ENCODE results near the gene HEATR9. TPM values are rescaled to one million over a fixed set of nuclear protein-coding genes. Genes with fewer than 3 reads are reported as not detected.
"Not testable (repeated sequence)": the region's sequence is repeated elsewhere in the genome, so short reads cannot be mapped to it uniquely, and the experiment has no call there.

HEATR9 gene
- total RNA-seq, 1 donor from 2014 or later, result not detected

GRCh38 chr17:35898283-35899070 lies 29.8 kb upstream of the HEATR9 start:
- peaks cover 3% of the 10 kb centered on the region for H3K9me3 Mint-ChIP-seq
- no peaks in the 10 kb centered on the region for H3K27me3 Mint-ChIP-seq (ENCODE audit: low read depth)
- H3K27ac Mint-ChIP-seq (ENCODE audit: unreplicated experiment), result no peak overlapping the region
- TF ChIP-seq CTCF (conservative IDR thresholded peaks at IDR 0.05), result no peak
- H3K4me1 Mint-ChIP-seq, result no peaks in the 10 kb centered on the region
- no peak for DNase-seq (ENCODE audit: low read depth, low spot score)
- no peaks in the 10 kb centered on the region for H3K36me3 Mint-ChIP-seq (ENCODE audit: low read depth)
- H3K4me3 Mint-ChIP-seq, result no peak overlapping the region

DNA sequence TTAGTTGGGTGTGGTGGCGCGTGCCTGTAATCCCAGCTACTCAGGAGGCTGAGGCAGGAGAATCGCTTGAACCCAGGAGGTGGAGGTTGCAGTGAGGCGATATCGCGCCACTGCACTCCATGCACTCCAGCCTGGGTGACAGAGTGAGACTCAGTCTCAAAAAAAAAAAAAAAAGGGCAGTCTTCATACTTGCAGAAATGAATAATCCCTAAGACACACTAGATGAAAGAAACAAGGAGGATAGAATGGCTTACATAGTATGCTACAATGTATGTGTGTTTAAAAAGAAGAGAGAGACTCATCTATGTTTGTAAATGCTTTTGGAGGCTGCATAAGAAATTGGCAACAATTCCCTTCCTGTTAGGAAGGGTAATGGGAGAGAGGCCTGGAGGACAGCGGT lies 29.1 kb upstream of the HEATR9 start:
- DNase-seq (ENCODE audit: low read depth, low spot score); H3K36me3 Mint-ChIP-seq (ENCODE audit: low read depth); H3K4me3 Mint-ChIP-seq; H3K9me3 Mint-ChIP-seq; H3K27me3 Mint-ChIP-seq (ENCODE audit: low read depth); H3K4me1 Mint-ChIP-seq: not testable (repeated sequence)
- H3K27ac Mint-ChIP-seq (ENCODE audit: unreplicated experiment), result peak overlapping the region; percentile 12

DNA sequence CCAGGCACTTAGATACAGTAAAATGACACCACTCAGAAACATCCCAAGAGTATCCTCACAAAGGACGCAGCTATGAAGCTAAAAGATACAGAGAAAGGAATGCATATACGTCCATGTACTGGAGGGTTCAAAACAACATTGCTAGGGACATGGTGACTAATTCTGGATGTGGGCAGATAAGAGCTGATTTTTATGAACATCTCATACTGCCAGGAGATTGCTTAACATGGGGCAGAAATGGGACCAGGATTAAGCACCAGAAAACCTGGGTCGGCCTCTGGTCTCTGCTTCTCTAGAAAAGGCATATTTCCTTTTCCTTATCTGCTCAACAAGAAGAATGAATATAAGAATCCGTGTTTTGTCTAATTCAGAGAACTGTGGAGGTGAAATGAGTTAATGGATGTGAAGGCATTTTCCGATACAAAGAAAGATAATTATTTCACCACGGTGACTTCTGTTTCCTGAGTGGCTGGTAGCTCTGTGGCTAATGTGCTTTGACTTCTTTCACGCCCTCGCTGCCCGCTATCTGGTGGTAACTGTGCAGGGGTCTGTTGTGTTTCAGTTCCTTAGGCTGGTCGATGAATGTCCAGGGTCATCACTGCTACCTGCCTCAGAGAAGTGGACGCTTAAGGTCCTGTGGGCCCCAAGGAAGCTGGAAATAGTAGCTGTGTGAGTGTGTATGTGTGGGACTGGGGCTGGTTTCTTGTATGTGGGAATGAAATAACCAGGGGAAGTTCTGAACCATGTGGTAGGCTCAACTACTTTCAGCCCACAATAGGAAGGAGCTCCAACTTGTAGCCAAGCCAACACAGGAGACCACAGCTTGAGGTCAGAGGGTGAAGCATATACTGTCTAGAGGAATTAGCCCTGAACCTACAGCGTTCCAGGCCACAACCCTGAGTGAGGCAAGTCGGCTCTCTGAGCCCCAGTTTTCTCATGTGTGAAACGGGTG lies 27.2 kb upstream of the HEATR9 start:
- peak overlapping the region; percentile 58 for H3K27ac Mint-ChIP-seq (ENCODE audit: unreplicated experiment)
- no peaks in the 10 kb centered on the region for H3K4me1 Mint-ChIP-seq
- no peak for DNase-seq (ENCODE audit: low read depth, low spot score)
- peaks cover 3% of the 10 kb centered on the region for H3K9me3 Mint-ChIP-seq
- TF ChIP-seq CTCF (conservative IDR thresholded peaks at IDR 0.05), result no peak
- H3K36me3 Mint-ChIP-seq (ENCODE audit: low read depth), result no peaks in the 10 kb centered on the region
- H3K4me3 Mint-ChIP-seq, result no peak overlapping the region
- H3K27me3 Mint-ChIP-seq (ENCODE audit: low read depth), result no peaks in the 10 kb centered on the region

DNA sequence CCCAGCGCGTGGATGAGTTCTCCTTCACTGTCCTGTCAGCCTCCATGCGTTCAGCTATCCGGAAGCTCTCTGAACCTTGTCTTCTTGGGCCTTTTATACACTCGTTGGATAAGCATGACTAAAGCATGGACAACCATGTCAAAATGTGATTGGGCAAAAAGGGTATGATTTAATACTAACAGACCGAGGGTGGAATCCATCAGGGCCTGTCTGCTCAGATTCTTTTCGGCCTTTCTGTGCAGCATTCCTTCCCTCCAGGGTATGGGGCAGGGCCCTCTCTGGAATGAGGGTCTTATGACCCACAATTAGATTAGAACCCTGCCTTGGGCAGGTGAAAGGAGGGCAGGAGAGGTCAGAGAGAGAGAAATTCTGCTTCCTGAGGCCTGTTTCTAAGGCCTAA lies 25.5 kb upstream of the HEATR9 start:
- Mint-ChIP-seq H3K4me1 (no peaks in the 10 kb centered on the region), H3K27me3 (ENCODE audit: low read depth) (no peaks in the 10 kb centered on the region), H3K4me3 (no peak overlapping the region), H3K27ac (ENCODE audit: unreplicated experiment) (no peak overlapping the region), H3K9me3 (peaks cover 3% of the 10 kb centered on the region), H3K36me3 (ENCODE audit: low read depth) (no peaks in the 10 kb centered on the region)
- TF ChIP-seq CTCF (conservative IDR thresholded peaks at IDR 0.05), result no peak
- no peak for DNase-seq (ENCODE audit: low read depth, low spot score)

GRCh38 chr17:35893751-35894150 lies 25.1 kb upstream of the HEATR9 start:
- Mint-ChIP-seq H3K27ac (ENCODE audit: unreplicated experiment) (no peak overlapping the region), H3K9me3 (peaks cover 3% of the 10 kb centered on the region), H3K36me3 (ENCODE audit: low read depth) (no peaks in the 10 kb centered on the region), H3K4me1 (no peaks in the 10 kb centered on the region), H3K4me3 (no peak overlapping the region), H3K27me3 (ENCODE audit: low read depth) (no peaks in the 10 kb centered on the region)
- no peak for DNase-seq (ENCODE audit: low read depth, low spot score)
- TF ChIP-seq CTCF (conservative IDR thresholded peaks at IDR 0.05), result no peak
